Measurements from ENCODE around the gene WNK3.

- TF ChIP-seq POLR2AphosphoS5 (IDR thresholded peaks at IDR 0.05; ENCODE audit: borderline replicate concordance, low read depth, low read length), result peak; percentile 73; the same call in 1 of the 2 replicates
- TF ChIP-seq EZH2 (IDR thresholded peaks at IDR 0.05), result no peak
These were observed at the start of gene WNK3 for GRCh38 chrX:54357414-54358377.
